Endothelial cell (in vitro differentiated cells): Measurements from ENCODE around the gene KLHDC10. TPM values are rescaled to one million over a fixed set of nuclear protein-coding genes. Genes with fewer than 3 reads are reported as not detected.

Source experiments
- DNase-seq: peaks from one replicate; pipeline ENCODE4 v3.0.0; 2021; ENCODE audit warnings: low spot score
- H3K27ac Mint-ChIP-seq: one replicate; pipeline ENCODE4 v1.8.0; 2021; ENCODE audit warnings: mixed read lengths, inconsistent platforms; ENCODE audit not compliant: unreplicated experiment
- H3K27me3 Mint-ChIP-seq: one replicate; pipeline ENCODE4 v1.8.0; 2021; ENCODE audit warnings: mild to moderate bottlenecking, moderate library complexity, mixed read lengths, inconsistent platforms; ENCODE audit not compliant: unreplicated experiment
- H3K36me3 Mint-ChIP-seq: one replicate; pipeline ENCODE4 v1.8.0; 2021; ENCODE audit warnings: mild to moderate bottlenecking, low read depth, mixed read lengths, inconsistent platforms; ENCODE audit not compliant: unreplicated experiment
- H3K4me1 Mint-ChIP-seq: one replicate; pipeline ENCODE4 v1.8.0; 2021; ENCODE audit warnings: mild to moderate bottlenecking, mixed read lengths, inconsistent platforms; ENCODE audit not compliant: unreplicated experiment
- H3K4me3 Mint-ChIP-seq: one replicate; pipeline ENCODE4 v1.8.0; 2021; ENCODE audit warnings: mild to moderate bottlenecking, mixed read lengths, inconsistent platforms; ENCODE audit not compliant: unreplicated experiment
- H3K9me3 Mint-ChIP-seq: one replicate; pipeline ENCODE4 v1.8.0; 2021; ENCODE audit warnings: mixed read lengths, inconsistent platforms; ENCODE audit not compliant: unreplicated experiment
- CTCF ChIP-seq: fragments of 200-600 bp; sonication (generic); IDR thresholded peaks from one replicate; pipeline ENCODE4 v1.5.0; 2021; ENCODE audit warnings: antibody characterized with exemption; ENCODE audit not compliant: unreplicated experiment
- total RNA-seq: library from RNA; stranded (reverse); fragmentation: NEBNext Ultra II Directional; extraction: Animal tissue kit (Norgen Biotek cat#: 25700); gene quantifications from one replicate; pipeline ENCODE4 v1.2.1, GENCODE V29; 2021; ENCODE audit not compliant: unreplicated experiment

KLHDC10 gene
- total RNA-seq, 1 donor from 2014 or later: 28.8 TPM

DNA sequence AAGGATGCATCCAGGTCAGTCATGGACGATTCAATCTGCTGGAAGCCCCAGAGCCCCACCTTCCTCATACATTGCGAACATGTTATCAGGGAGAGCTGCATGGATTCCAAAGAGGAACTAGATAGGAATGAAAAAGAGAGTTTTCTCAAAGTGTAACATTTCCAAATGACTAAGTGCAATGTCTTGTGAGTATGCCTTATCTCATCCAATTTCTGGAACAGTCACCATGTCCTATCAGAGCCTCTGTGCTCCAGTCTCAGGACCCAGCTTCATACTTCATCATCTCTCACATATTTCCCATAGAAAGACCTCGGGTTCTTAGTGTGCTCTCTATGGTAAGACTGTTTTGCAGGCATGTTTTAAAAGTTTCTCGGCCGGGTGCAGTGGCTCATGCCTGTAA lies 45.9 kb upstream of the KLHDC10 start:
- no peaks in the 10 kb centered on the region for H3K27me3 Mint-ChIP-seq
- no peak for TF ChIP-seq CTCF
- no peaks in the 10 kb centered on the region for H3K9me3 Mint-ChIP-seq
- H3K4me1 Mint-ChIP-seq: no peaks in the 10 kb centered on the region
- H3K36me3 Mint-ChIP-seq: peaks cover 25% of the 10 kb centered on the region
- H3K4me3 Mint-ChIP-seq: no peak overlapping the region
- no peak for DNase-seq
- no peak overlapping the region for H3K27ac Mint-ChIP-seq

DNA sequence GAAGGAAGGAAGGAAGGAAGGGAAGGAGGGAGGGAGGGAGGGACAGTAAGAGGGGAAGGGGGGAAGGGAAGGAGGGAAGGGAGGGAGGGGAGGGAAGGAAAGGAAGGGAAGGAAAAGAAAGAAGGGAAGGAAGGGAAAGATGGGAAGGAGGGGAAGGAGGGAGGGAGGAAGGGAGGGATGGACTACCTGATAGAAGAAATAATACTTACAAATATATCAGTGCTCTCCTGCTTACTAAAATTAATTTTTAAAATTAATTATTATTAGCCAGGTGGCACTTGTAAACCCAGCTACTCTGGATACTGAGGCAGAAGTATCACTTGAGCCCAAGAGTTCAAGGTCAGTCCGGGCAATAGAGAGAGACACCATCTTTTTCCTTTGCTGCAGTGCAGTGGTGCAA lies 37.6 kb upstream of the KLHDC10 start:
- H3K9me3 Mint-ChIP-seq: no peaks in the 10 kb centered on the region
- TF ChIP-seq CTCF: no peak
- DNase-seq: no peak
- peaks cover 2% of the 10 kb centered on the region for H3K27me3 Mint-ChIP-seq
- no peaks in the 10 kb centered on the region for H3K4me1 Mint-ChIP-seq
- H3K4me3 Mint-ChIP-seq: no peak overlapping the region
- H3K36me3 Mint-ChIP-seq: peaks cover 27% of the 10 kb centered on the region
- H3K27ac Mint-ChIP-seq: no peak overlapping the region

DNA sequence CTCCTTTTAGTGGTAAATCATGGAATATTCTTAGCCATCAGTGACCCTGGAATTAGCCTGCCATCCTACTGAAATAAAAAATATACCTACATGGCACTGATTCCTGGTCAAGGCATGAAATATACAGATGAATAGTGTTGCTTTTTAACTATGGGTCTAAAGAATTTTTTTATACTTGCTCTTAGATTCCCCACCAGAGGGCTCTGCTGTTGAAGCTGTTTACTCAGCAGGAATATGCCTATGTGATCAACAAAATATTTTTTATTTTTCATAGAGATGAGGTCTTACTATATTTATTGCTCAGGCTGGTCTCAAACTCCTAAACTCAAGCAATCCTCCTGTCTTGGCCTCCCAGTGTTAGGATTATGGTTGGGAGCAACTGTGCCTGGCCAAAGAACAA lies 32.6 kb upstream of the KLHDC10 start:
- Mint-ChIP-seq H3K9me3 (no peaks in the 10 kb centered on the region), H3K27ac (no peak overlapping the region), H3K4me3 (no peak overlapping the region), H3K36me3 (peaks cover 26% of the 10 kb centered on the region), H3K27me3 (no peaks in the 10 kb centered on the region), H3K4me1 (no peaks in the 10 kb centered on the region)
- TF ChIP-seq CTCF: no peak
- no peak for DNase-seq

DNA sequence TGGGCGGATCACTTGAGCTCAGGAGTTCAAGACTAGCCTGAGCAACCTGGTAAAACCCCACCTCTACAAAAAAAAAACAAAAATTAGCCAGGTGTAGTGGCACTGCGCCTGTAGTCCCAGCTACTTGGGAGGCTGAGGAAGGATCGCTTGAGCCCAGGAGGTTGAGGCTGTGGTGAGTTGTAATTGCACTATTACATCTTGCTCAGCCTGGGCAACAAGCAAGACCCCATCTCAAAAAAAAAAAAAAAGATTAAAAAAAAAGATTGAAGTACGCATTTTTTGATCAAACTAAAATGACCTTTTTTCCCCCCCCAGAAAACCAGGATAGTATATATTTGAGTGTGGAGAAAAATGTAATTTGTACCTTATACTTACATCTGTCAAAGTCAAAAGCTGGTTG lies 29.8 kb upstream of the KLHDC10 start:
- Mint-ChIP-seq H3K9me3 (no peaks in the 10 kb centered on the region), H3K27ac (no peak overlapping the region), H3K36me3 (peaks cover 16% of the 10 kb centered on the region), H3K4me1 (no peaks in the 10 kb centered on the region), H3K27me3 (no peaks in the 10 kb centered on the region), H3K4me3 (no peak overlapping the region)
- no peak for DNase-seq
- no peak for TF ChIP-seq CTCF

GRCh38 chr7:130047831-130048230 lies 22.5 kb upstream of the KLHDC10 start:
- H3K36me3 Mint-ChIP-seq: peaks cover 5% of the 10 kb centered on the region
- DNase-seq: no peak
- H3K27ac Mint-ChIP-seq: no peak overlapping the region
- peaks cover 7% of the 10 kb centered on the region for H3K4me1 Mint-ChIP-seq
- no peaks in the 10 kb centered on the region for H3K9me3 Mint-ChIP-seq
- H3K27me3 Mint-ChIP-seq: no peaks in the 10 kb centered on the region
- TF ChIP-seq CTCF: no peak
- no peak overlapping the region for H3K4me3 Mint-ChIP-seq
